Esophagus (tissue), 2 donors: ENCODE data around the gene AK2. TPM values are rescaled to one million over a fixed set of nuclear protein-coding genes. Genes with fewer than 3 reads are reported as not detected.

ENCODE experiments used
- H3K27ac ChIP-seq, 2 donors: one replicate each; pipeline ENCODE4 v1.5.1; 2013; ENCODE audit warnings: low read depth in 2 of 2, mild to moderate bottlenecking in 2 of 2, inconsistent platforms in 1 of 2, low read length in 1 of 2, moderate library complexity in 1 of 2
- H3K27me3 ChIP-seq, 2 donors: one replicate each; pipeline ENCODE4 v1.6.1; 2013; ENCODE audit warnings: low read length in 2 of 2, control low read depth in 1 of 2, mild to moderate bottlenecking in 1 of 2; ENCODE audit not compliant: insufficient read depth in 2 of 2, control insufficient read depth in 1 of 2
- H3K36me3 ChIP-seq, 2 donors: one replicate each; pipeline ENCODE4 v1.6.1; 2013; ENCODE audit warnings: low read length in 1 of 2; ENCODE audit not compliant: control insufficient read depth in 2 of 2, insufficient read depth in 2 of 2
- H3K4me1 ChIP-seq, 2 donors: one replicate each; pipeline ENCODE4 v1.6.1; 2013; ENCODE audit warnings: low read length in 1 of 2; ENCODE audit not compliant: control insufficient read depth in 2 of 2, insufficient read depth in 2 of 2
- H3K4me3 ChIP-seq, 2 donors: one replicate each; pipeline ENCODE4 v1.5.1; 2013; ENCODE audit warnings: low read length in 2 of 2, mild to moderate bottlenecking in 2 of 2, low read depth in 1 of 2, moderate library complexity in 1 of 2
- H3K9me3 ChIP-seq, 2 donors: one replicate each; pipeline ENCODE4 v1.6.1; 2013; ENCODE audit warnings: mild to moderate bottlenecking in 2 of 2, low read depth in 1 of 2, low read length in 1 of 2, moderate library complexity in 1 of 2; ENCODE audit not compliant: control insufficient read depth in 2 of 2, insufficient read depth in 1 of 2
- whole genome bisulfite sequencing, 2 donors: extraction: QIAGEN DNeasy Blood & Tissue Kit; methylation state at CpG; one replicate each; pipeline ENCODE4 v1.1.7; 2013; 5-methylcytosine and 5-hydroxymethylcytosine counted together
- polyA plus RNA-seq, 2 donors: library from polyadenylated mRNA; stranded (reverse); fragments of 200-250 nt; gene quantifications; one replicate each; pipeline ENCODE4 v1.2.3, GENCODE V29; 2013
- donor health status: healthy with polysubstance abuse.
- donor health status: Bipolar disorder and iron deficiency.

The AK2 gene
- polyA plus RNA-seq, 2 donors, result 63.2 to 106 TPM

- peak overlapping the region; percentile 38 to 52 for H3K4me3 ChIP-seq
- H3K36me3 ChIP-seq, result no peaks in the 10 kb centered on the region
- no peak overlapping the region for H3K27ac ChIP-seq
- H3K9me3 ChIP-seq, result no peaks in the 10 kb centered on the region
- peaks cover 0 to 2% of the 10 kb centered on the region in 2 donors for H3K27me3 ChIP-seq
- WGBS, 2 donors, result 2 to 3% methylated on average over 52 to 58 of the region's 58 CpGs
- peaks cover 0 to 6% of the 10 kb centered on the region in 2 donors for H3K4me1 ChIP-seq
These were observed 63.8 kb downstream of the AK2 start for GRCh38 chr1:32972814-32973428.

- Histone ChIP-seq H3K27ac (no peak overlapping the region), H3K4me1 (peaks cover 0 to 6% of the 10 kb centered on the region in 2 donors), H3K4me3 (no peak overlapping the region), H3K27me3 (peaks cover 0 to 2% of the 10 kb centered on the region in 2 donors), H3K36me3 (no peaks in the 10 kb centered on the region), H3K9me3 (no peaks in the 10 kb centered on the region)
- 94% methylated on average over 3 of the region's 3 CpGs for WGBS, 2 donors
These were observed 65.1 kb downstream of the AK2 start for GRCh38 chr1:32971576-32971975.

- 91 to 93% methylated on average over 1 of the region's 1 CpG for WGBS, 2 donors
- peaks cover 0 to 6% of the 10 kb centered on the region in 2 donors for H3K4me1 ChIP-seq
- no peak overlapping the region for H3K4me3 ChIP-seq
- H3K9me3 ChIP-seq, result no peaks in the 10 kb centered on the region
- H3K36me3 ChIP-seq, result no peaks in the 10 kb centered on the region
- H3K27me3 ChIP-seq, result peaks cover 0 to 2% of the 10 kb centered on the region in 2 donors
- no peak overlapping the region for H3K27ac ChIP-seq
These were observed 65.5 kb downstream of the AK2 start for GRCh38 chr1:32971156-32971555.

- Histone ChIP-seq H3K4me3 (no peak overlapping the region), H3K27me3 (peaks cover 0 to 2% of the 10 kb centered on the region in 2 donors), H3K4me1 (peaks cover 0 to 6% of the 10 kb centered on the region in 2 donors), H3K27ac (no peak overlapping the region), H3K36me3 (no peaks in the 10 kb centered on the region), H3K9me3 (no peaks in the 10 kb centered on the region)
These were observed 67.1 kb downstream of the AK2 start for GRCh38 chr1:32969566-32969965.

- H3K36me3 ChIP-seq, result no peaks in the 10 kb centered on the region
- H3K9me3 ChIP-seq, result no peaks in the 10 kb centered on the region
- peaks cover 0 to 6% of the 10 kb centered on the region in 2 donors for H3K4me1 ChIP-seq
- no peak overlapping the region for H3K4me3 ChIP-seq
- 46 to 64% methylated on average over 4 of the region's 4 CpGs for WGBS, 2 donors
- H3K27ac ChIP-seq, result no peak overlapping the region
- peaks cover 0 to 2% of the 10 kb centered on the region in 2 donors for H3K27me3 ChIP-seq
These were observed 68.7 kb downstream of the AK2 start for GRCh38 chr1:32967888-32968568.

GRCh38 chr1:32966900-32967299 is 69.8 kb downstream of the AK2 start:
- 92 to 93% methylated on average over 2 of the region's 2 CpGs for WGBS, 2 donors
- H3K4me3 ChIP-seq, result no peak overlapping the region
- no peaks in the 10 kb centered on the region for H3K9me3 ChIP-seq

GRCh38 chr1:32965251-32965747 is 71.4 kb downstream of the AK2 start:
- Histone ChIP-seq H3K36me3 (no peaks in the 10 kb centered on the region), H3K4me1 (peaks cover 0 to 3% of the 10 kb centered on the region in 2 donors), H3K4me3 (no peak overlapping the region), H3K9me3 (no peaks in the 10 kb centered on the region), H3K27me3 (no peaks in the 10 kb centered on the region), H3K27ac (no peak overlapping the region)
- WGBS, 2 donors, result 72 to 79% methylated on average over 5 of the region's 5 CpGs

More at GRCh38 chr1:32966900-32967299, 69.8 kb downstream of the AK2 start:
- Histone ChIP-seq H3K36me3 (no peaks in the 10 kb centered on the region), H3K4me1 (peaks cover 0 to 3% of the 10 kb centered on the region in 2 donors), H3K27ac (no peak overlapping the region), H3K27me3 (no peaks in the 10 kb centered on the region)

- no peaks in the 10 kb centered on the region for H3K9me3 ChIP-seq
- H3K27ac ChIP-seq, result peak within 1 kb of the TSS; percentile 96 to 98
- 1% methylated on average over 52 to 83 of the region's 83 CpGs for WGBS, 2 donors
- H3K4me1 ChIP-seq, result peaks cover 0 to 3% of the 10 kb centered on the region in 2 donors
- H3K4me3 ChIP-seq, result peak within 1 kb of the TSS; percentile 73 to 99
- H3K36me3 ChIP-seq, result no peaks in the 10 kb centered on the region
- H3K27me3 ChIP-seq, result no peaks in the 10 kb centered on the region
These were observed 72.0 kb downstream of the AK2 start, which contains the start of gene RNF19B for GRCh38 chr1:32964461-32965250. RNF19B (minus strand) TSS chr1:32964809; CDS start chr1:32964685, 124 bp downstream.

- peaks cover 0 to 3% of the 10 kb centered on the region in 2 donors for H3K4me1 ChIP-seq
- H3K27ac ChIP-seq, result peak overlapping the region; percentile 96 to 98
- H3K27me3 ChIP-seq, result no peaks in the 10 kb centered on the region
- no peaks in the 10 kb centered on the region for H3K9me3 ChIP-seq
- H3K36me3 ChIP-seq, result no peaks in the 10 kb centered on the region
- peak overlapping the region; percentile 73 to 99 for H3K4me3 ChIP-seq
- 0% methylated on average over 74 to 78 of the region's 78 CpGs for WGBS, 2 donors
These were observed 72.8 kb downstream of the AK2 start for GRCh38 chr1:32963746-32964460.
